ENCODE results near the gene STX3. TPM values are rescaled to one million over a fixed set of nuclear protein-coding genes. Genes with fewer than 3 reads are reported as not detected.

STX3 gene
- total RNA-seq, 1 donor from 2014 or later = 22.1 TPM

DNA sequence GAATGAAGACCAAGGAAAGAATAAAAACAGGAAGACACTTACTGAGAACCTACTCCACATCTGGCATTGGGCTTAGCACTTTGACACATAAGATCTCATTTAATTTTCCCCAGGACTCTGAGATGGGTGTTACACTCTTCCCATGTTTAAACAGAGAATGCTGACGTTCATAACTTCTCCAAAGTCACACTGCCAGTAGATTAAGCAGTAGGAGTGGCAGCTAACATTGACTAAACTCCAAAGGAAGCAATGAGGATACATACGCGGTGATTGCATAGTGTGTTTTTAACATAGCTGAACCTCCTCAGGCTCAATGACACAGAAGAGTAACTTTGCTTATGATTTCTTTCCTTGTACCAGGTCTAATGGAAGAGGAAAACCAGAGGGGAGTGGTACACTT, 27.0 kb upstream of the STX3 start:
- H3K36me3 Mint-ChIP-seq (ENCODE audit: low read depth) = no peaks in the 10 kb centered on the region
- no peaks in the 10 kb centered on the region for H3K4me1 Mint-ChIP-seq (ENCODE audit: low read depth)
- TF ChIP-seq, protein P1, sequence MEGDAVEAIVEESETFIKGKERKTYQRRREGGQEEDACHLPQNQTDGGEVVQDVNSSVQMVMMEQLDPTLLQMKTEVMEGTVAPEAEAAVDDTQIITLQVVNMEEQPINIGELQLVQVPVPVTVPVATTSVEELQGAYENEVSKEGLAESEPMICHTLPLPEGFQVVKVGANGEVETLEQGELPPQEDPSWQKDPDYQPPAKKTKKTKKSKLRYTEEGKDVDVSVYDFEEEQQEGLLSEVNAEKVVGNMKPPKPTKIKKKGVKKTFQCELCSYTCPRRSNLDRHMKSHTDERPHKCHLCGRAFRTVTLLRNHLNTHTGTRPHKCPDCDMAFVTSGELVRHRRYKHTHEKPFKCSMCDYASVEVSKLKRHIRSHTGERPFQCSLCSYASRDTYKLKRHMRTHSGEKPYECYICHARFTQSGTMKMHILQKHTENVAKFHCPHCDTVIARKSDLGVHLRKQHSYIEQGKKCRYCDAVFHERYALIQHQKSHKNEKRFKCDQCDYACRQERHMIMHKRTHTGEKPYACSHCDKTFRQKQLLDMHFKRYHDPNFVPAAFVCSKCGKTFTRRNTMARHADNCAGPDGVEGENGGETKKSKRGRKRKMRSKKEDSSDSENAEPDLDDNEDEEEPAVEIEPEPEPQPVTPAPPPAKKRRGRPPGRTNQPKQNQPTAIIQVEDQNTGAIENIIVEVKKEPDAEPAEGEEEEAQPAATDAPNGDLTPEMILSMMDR (IDR thresholded peaks at IDR 0.05) = no peak
- H3K27me3 Mint-ChIP-seq (ENCODE audit: low read depth) = peaks cover 3% of the 10 kb centered on the region
- no peak overlapping the region for H3K27ac Mint-ChIP-seq (ENCODE audit: unreplicated experiment)
- H3K9me3 Mint-ChIP-seq (ENCODE audit: low read depth) = peaks cover 3% of the 10 kb centered on the region
- no peak overlapping the region for H3K4me3 Mint-ChIP-seq (ENCODE audit: unreplicated experiment)
- DNase-seq (ENCODE audit: low spot score) = no peak

DNA sequence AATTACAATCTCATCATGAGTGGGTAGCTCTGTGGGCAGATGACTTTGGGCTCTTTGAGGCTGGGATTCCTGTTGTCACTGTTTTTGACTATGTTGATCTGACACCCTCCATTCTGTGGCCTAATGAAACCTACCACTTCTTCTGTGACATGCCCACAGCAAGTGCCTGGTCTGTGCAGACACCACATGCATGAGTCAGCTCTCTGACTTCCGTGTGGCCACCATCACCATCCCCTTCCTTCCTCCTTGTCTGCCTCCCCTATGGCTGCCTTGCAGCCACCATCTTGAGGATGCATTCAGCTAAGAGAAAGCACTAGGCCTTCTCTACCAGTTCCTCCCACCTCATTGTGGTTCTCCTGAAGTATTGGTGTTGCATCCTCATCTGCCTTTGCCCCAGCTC, 26.3 kb upstream of the STX3 start:
- DNase-seq (ENCODE audit: low spot score) = no peak
- Mint-ChIP-seq H3K9me3 (ENCODE audit: low read depth) (peaks cover 3% of the 10 kb centered on the region), H3K27ac (ENCODE audit: unreplicated experiment) (no peak overlapping the region), H3K27me3 (ENCODE audit: low read depth) (peaks cover 1% of the 10 kb centered on the region), H3K36me3 (ENCODE audit: low read depth) (no peaks in the 10 kb centered on the region), H3K4me3 (ENCODE audit: unreplicated experiment) (no peak overlapping the region), H3K4me1 (ENCODE audit: low read depth) (no peaks in the 10 kb centered on the region)
- TF ChIP-seq, protein P1 (IDR thresholded peaks at IDR 0.05) = no peak

DNA sequence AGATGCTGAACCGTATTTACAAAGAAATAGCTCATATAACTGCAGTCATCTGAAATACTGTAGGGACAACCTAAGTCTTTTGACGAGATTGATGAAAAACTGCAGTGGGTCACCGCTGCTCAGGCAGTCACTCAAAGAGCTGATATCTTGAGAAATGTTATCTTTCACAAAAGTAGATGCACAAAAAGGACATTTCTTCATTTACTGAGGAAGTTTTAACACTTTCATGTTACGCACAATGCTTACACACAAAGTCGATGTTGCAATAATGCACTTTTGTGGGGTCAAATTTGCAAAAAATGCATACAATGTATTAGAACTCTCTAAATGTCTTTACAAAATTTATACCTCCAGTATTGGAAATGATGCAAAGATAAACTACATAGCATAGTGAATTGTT, 25.3 kb upstream of the STX3 start:
- no peak for DNase-seq (ENCODE audit: low spot score)
- Mint-ChIP-seq H3K4me1 (ENCODE audit: low read depth) (no peaks in the 10 kb centered on the region), H3K27ac (ENCODE audit: unreplicated experiment) (no peak overlapping the region), H3K4me3 (ENCODE audit: unreplicated experiment) (no peak overlapping the region), H3K9me3 (ENCODE audit: low read depth) (peaks cover 3% of the 10 kb centered on the region), H3K36me3 (ENCODE audit: low read depth) (no peaks in the 10 kb centered on the region), H3K27me3 (ENCODE audit: low read depth) (no peaks in the 10 kb centered on the region)
- TF ChIP-seq, protein P1 (IDR thresholded peaks at IDR 0.05) = no peak

DNA sequence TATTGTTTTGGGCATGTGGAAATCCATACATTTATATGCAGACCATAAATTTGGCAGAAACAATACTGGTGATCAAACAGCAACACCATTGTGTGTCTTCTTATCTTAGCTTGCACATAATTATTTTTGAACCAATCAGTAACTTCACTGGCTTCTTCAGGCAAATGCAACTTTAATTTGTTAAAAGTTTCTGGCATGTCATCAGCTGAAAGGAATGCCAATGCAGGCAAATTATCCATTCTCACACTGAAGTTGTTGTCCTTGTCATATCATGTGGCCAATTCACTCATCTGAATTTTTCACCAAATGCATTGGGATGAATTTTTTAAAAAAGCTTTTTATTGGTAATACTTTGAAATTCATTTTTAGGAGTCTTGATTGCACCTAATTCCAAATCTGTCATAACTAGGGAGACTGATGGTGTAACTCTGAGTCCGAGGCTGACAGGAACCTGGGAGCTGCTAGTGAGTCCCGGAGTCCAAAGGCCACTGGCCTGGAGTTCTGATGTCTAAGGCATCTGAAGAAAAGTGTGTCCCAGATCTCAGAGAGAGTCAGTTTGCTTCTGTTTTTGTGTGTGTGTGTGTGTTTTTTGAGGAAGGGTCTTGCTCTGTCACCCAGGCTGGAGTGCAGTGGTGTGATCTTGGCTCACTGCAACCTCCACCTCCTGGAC, 24.1 kb upstream of the STX3 start:
- TF ChIP-seq, protein P1 (IDR thresholded peaks at IDR 0.05) = no peak
- H3K27ac Mint-ChIP-seq (ENCODE audit: unreplicated experiment) = no peak overlapping the region
- no peak for DNase-seq (ENCODE audit: low spot score)
- no peaks in the 10 kb centered on the region for H3K36me3 Mint-ChIP-seq (ENCODE audit: low read depth)
- no peaks in the 10 kb centered on the region for H3K4me1 Mint-ChIP-seq (ENCODE audit: low read depth)
- H3K9me3 Mint-ChIP-seq (ENCODE audit: low read depth) = peaks cover 3% of the 10 kb centered on the region
- H3K4me3 Mint-ChIP-seq (ENCODE audit: unreplicated experiment) = no peak overlapping the region
- H3K27me3 Mint-ChIP-seq (ENCODE audit: low read depth) = no peaks in the 10 kb centered on the region

DNA sequence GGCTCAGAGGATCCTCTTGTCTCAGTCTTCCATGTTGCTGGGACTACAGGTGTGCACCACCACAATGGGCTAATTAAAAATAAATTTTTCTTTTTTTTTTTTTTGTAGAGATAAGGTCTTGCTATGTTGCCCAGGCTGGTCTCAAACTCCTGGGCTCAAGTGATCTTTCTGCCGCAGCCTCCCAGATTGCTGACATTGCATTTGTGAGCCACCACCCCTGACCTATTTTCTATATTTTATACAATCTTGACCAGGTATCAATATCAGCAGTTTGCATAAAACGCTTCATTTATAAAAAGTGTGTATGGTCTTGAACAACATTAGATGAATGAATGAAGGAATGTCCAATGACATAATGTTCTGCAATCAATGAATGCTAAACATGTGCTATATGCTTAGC, 9.1 kb upstream of the STX3 start:
- Mint-ChIP-seq H3K27me3 (ENCODE audit: low read depth) (peaks cover 30% of the 10 kb centered on the region), H3K27ac (ENCODE audit: unreplicated experiment) (no peak overlapping the region), H3K4me1 (ENCODE audit: low read depth) (no peaks in the 10 kb centered on the region), H3K9me3 (ENCODE audit: low read depth) (no peaks in the 10 kb centered on the region), H3K36me3 (ENCODE audit: low read depth) (no peaks in the 10 kb centered on the region), H3K4me3 (ENCODE audit: unreplicated experiment) (no peak overlapping the region)
- TF ChIP-seq, protein P1 (IDR thresholded peaks at IDR 0.05) = no peak
- no peak for DNase-seq (ENCODE audit: low spot score)
